ENCODE results near the gene SDK1. TPM values are rescaled to one million over a fixed set of nuclear protein-coding genes. Genes with fewer than 3 reads are reported as not detected.

Gene SDK1
- total RNA-seq, 1 donor from 2014 or later = 37.6 TPM

DNA sequence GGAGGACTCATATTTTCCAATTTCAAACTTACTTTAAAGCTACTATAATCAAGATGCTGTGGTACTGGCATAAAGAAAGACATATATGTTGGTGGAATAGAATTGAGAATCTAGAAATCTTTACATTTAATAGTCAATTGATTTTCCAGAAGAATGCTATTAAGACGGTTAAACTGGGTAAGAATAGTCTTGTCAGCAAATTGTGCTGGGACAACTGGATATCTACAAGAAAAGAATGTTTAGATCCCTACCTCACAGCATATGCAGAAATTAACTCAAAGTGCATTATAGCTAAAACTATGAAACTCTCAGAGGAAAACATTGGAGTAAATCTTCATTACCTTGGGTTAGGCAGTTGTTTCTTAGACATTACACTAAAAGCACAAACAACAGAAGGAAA lies 203.3 kb downstream of the SDK1 start:
- H3K4me3 Mint-ChIP-seq (ENCODE audit: low read depth) = no peak overlapping the region
- peaks cover 48% of the 10 kb centered on the region for H3K9me3 Mint-ChIP-seq (ENCODE audit: low read depth)
- peaks cover 23% of the 10 kb centered on the region for H3K36me3 Mint-ChIP-seq (ENCODE audit: insufficient read depth)
- no peak overlapping the region for H3K27ac Mint-ChIP-seq
- TF ChIP-seq, protein P1, sequence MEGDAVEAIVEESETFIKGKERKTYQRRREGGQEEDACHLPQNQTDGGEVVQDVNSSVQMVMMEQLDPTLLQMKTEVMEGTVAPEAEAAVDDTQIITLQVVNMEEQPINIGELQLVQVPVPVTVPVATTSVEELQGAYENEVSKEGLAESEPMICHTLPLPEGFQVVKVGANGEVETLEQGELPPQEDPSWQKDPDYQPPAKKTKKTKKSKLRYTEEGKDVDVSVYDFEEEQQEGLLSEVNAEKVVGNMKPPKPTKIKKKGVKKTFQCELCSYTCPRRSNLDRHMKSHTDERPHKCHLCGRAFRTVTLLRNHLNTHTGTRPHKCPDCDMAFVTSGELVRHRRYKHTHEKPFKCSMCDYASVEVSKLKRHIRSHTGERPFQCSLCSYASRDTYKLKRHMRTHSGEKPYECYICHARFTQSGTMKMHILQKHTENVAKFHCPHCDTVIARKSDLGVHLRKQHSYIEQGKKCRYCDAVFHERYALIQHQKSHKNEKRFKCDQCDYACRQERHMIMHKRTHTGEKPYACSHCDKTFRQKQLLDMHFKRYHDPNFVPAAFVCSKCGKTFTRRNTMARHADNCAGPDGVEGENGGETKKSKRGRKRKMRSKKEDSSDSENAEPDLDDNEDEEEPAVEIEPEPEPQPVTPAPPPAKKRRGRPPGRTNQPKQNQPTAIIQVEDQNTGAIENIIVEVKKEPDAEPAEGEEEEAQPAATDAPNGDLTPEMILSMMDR (IDR thresholded peaks at IDR 0.05; ENCODE audit: unreplicated experiment) = no peak
- no peaks in the 10 kb centered on the region for H3K4me1 Mint-ChIP-seq (ENCODE audit: low read depth)
- no peaks in the 10 kb centered on the region for H3K27me3 Mint-ChIP-seq
- DNase-seq (ENCODE audit: low spot score, unreplicated experiment) = no peak

- H3K4me1 Mint-ChIP-seq (ENCODE audit: low read depth) = peaks cover 9% of the 10 kb centered on the region
- H3K4me3 Mint-ChIP-seq (ENCODE audit: low read depth) = no peak overlapping the region
- H3K27ac Mint-ChIP-seq = no peak overlapping the region
- TF ChIP-seq, protein P1 (IDR thresholded peaks at IDR 0.05; ENCODE audit: unreplicated experiment) = no peak
- no peaks in the 10 kb centered on the region for H3K27me3 Mint-ChIP-seq
- H3K36me3 Mint-ChIP-seq (ENCODE audit: insufficient read depth) = peaks cover 5% of the 10 kb centered on the region
- no peak for DNase-seq (ENCODE audit: low spot score, unreplicated experiment)
- peaks cover 27% of the 10 kb centered on the region for H3K9me3 Mint-ChIP-seq (ENCODE audit: low read depth)
Observed at GRCh38 chr7:3510101-3511020, 209.3 kb downstream of the SDK1 start.

GRCh38 chr7:3517344-3517743 lies 216.3 kb downstream of the SDK1 start:
- Mint-ChIP-seq H3K27me3 (no peaks in the 10 kb centered on the region), H3K4me3 (ENCODE audit: low read depth) (no peak overlapping the region), H3K9me3 (ENCODE audit: low read depth) (peaks cover 3% of the 10 kb centered on the region), H3K27ac (no peak overlapping the region), H3K36me3 (ENCODE audit: insufficient read depth) (peaks cover 1% of the 10 kb centered on the region), H3K4me1 (ENCODE audit: low read depth) (peaks cover 50% of the 10 kb centered on the region)
- DNase-seq (ENCODE audit: low spot score, unreplicated experiment) = no peak
- TF ChIP-seq, protein P1 (IDR thresholded peaks at IDR 0.05; ENCODE audit: unreplicated experiment) = no peak

GRCh38 chr7:3518546-3518945 lies 217.5 kb downstream of the SDK1 start:
- H3K4me1 Mint-ChIP-seq (ENCODE audit: low read depth) = peaks cover 56% of the 10 kb centered on the region
- H3K36me3 Mint-ChIP-seq (ENCODE audit: insufficient read depth) = no peaks in the 10 kb centered on the region
- H3K27ac Mint-ChIP-seq = no peak overlapping the region
- H3K27me3 Mint-ChIP-seq = no peaks in the 10 kb centered on the region
- DNase-seq (ENCODE audit: low spot score, unreplicated experiment) = no peak
- no peaks in the 10 kb centered on the region for H3K9me3 Mint-ChIP-seq (ENCODE audit: low read depth)
- no peak overlapping the region for H3K4me3 Mint-ChIP-seq (ENCODE audit: low read depth)
- TF ChIP-seq, protein P1 (IDR thresholded peaks at IDR 0.05; ENCODE audit: unreplicated experiment) = no peak

- no peak for DNase-seq (ENCODE audit: low spot score, unreplicated experiment)
Observed at GRCh38 chr7:3520206-3520605, 219.2 kb downstream of the SDK1 start.

More at GRCh38 chr7:3520206-3520605, 219.2 kb downstream of the SDK1 start:
- no peak overlapping the region for H3K4me3 Mint-ChIP-seq (ENCODE audit: low read depth)
- no peaks in the 10 kb centered on the region for H3K27me3 Mint-ChIP-seq
- H3K9me3 Mint-ChIP-seq (ENCODE audit: low read depth) = no peaks in the 10 kb centered on the region
- H3K4me1 Mint-ChIP-seq (ENCODE audit: low read depth) = peaks cover 62% of the 10 kb centered on the region
- H3K36me3 Mint-ChIP-seq (ENCODE audit: insufficient read depth) = no peaks in the 10 kb centered on the region
- no peak overlapping the region for H3K27ac Mint-ChIP-seq
- TF ChIP-seq, protein P1 (IDR thresholded peaks at IDR 0.05; ENCODE audit: unreplicated experiment) = no peak
